Measurements from ENCODE around the gene ZYG11B. TPM values are rescaled to one million over a fixed set of nuclear protein-coding genes. Genes with fewer than 3 reads are reported as not detected.

The ZYG11B gene
- total and polyA plus RNA-seq, 2 donors (not counting 1 experiment from before 2014, with no cell fraction given): 3.6 to 22.3 TPM

DNA sequence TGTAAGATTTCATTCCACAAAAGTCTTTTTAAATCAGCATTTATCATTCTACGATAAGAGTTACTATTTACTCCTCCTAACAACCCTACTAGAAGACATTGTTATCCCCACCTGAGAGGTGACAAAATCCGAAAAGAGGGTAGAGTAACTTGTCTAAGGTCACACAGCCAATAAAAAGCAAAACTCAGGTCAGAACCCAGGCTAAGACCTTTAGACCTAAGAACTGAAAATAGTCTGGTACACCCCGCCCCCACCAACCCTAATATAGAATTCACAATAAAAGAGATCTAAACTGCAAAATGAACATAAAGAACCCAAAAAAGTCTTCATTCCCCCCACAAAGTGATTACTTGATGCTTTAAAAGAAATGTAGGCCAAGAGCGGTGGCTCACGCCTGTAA lies 46.8 kb upstream of the ZYG11B start:
- Histone ChIP-seq H3K4me3 (ENCODE audit: control extremely low read depth in 1 of 5, extremely low read depth in 1 of 5, insufficient read depth in 1 of 5, low read depth in 2 of 5, low read length in 4 of 5) (no peak overlapping the region), H3K9me3 (ENCODE audit: control extremely low read depth in 1 of 3, control insufficient read depth in 2 of 3, insufficient read depth in 1 of 3, low read length in 2 of 3) (peaks cover 0 to 3% (median 0%) of the 10 kb centered on the region in 3 donors), H3K4me2 (replicated peaks; ENCODE audit: low read depth, low read length, poor library complexity, severe bottlenecking) (no peak overlapping the region), H2AFZ (ENCODE audit: insufficient read depth, low read depth, low read length, poor library complexity, severe bottlenecking) (no peak overlapping the region), H3K4me1 (ENCODE audit: control insufficient read depth in 2 of 2, insufficient read depth in 2 of 2, low read length in 2 of 2) (no peaks in the 10 kb centered on the region), H3K9ac (ENCODE audit: low read length) (no peak overlapping the region), H3K36me3 (replicated peaks in 1 of 2; ENCODE audit: control extremely low read depth in 1 of 2, control insufficient read depth in 1 of 2, extremely low read depth in 1 of 2, insufficient read depth in 2 of 2, low read length in 1 of 2) (peaks cover 4 to 37% of the 10 kb centered on the region in 2 experiments), H4K20me1 (ENCODE audit: control insufficient read depth, insufficient read depth, low read length, poor library complexity, severe bottlenecking) (no peaks in the 10 kb centered on the region), H3K27me3 (replicated peaks in 1 of 4; ENCODE audit: control extremely low read depth in 1 of 4, control insufficient read depth in 3 of 4, insufficient read depth in 4 of 4, low read length in 3 of 4) (no peaks in the 10 kb centered on the region), H3K27ac (ENCODE audit: low read length in 2 of 2) (no peak overlapping the region), H3K79me2 (ENCODE audit: control insufficient read depth, insufficient read depth, low read length) (no peaks in the 10 kb centered on the region)
- Mint-ChIP-seq H3K4me3 (no peak overlapping the region), H3K4me1 (peaks cover 6% of the 10 kb centered on the region), H3K27me3 (no peaks in the 10 kb centered on the region), H3K27ac (peak overlapping the region; percentile 18), H3K9me3 (ENCODE audit: insufficient read depth) (no peaks in the 10 kb centered on the region)
- no peak for TF ChIP-seq EZH2 (IDR thresholded peaks at IDR 0.05; ENCODE audit: borderline replicate concordance, insufficient read depth, low read depth, low read length, poor library complexity, severe bottlenecking)
- TF ChIP-seq, protein P1, sequence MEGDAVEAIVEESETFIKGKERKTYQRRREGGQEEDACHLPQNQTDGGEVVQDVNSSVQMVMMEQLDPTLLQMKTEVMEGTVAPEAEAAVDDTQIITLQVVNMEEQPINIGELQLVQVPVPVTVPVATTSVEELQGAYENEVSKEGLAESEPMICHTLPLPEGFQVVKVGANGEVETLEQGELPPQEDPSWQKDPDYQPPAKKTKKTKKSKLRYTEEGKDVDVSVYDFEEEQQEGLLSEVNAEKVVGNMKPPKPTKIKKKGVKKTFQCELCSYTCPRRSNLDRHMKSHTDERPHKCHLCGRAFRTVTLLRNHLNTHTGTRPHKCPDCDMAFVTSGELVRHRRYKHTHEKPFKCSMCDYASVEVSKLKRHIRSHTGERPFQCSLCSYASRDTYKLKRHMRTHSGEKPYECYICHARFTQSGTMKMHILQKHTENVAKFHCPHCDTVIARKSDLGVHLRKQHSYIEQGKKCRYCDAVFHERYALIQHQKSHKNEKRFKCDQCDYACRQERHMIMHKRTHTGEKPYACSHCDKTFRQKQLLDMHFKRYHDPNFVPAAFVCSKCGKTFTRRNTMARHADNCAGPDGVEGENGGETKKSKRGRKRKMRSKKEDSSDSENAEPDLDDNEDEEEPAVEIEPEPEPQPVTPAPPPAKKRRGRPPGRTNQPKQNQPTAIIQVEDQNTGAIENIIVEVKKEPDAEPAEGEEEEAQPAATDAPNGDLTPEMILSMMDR (IDR thresholded peaks at IDR 0.05): no peak
- no peak for ATAC-seq (ENCODE audit: low read depth)
- intact Hi-C loops (cut with micrococcal nuclease): no loop called here
- WGBS (ENCODE audit: insufficient coverage): no CpG with 5 or more reads among the region's 5 CpGs
- ChIA-PET CTCF (no interaction called here), POLR2A (no interaction called here)
- DNase-seq: no peak

DNA sequence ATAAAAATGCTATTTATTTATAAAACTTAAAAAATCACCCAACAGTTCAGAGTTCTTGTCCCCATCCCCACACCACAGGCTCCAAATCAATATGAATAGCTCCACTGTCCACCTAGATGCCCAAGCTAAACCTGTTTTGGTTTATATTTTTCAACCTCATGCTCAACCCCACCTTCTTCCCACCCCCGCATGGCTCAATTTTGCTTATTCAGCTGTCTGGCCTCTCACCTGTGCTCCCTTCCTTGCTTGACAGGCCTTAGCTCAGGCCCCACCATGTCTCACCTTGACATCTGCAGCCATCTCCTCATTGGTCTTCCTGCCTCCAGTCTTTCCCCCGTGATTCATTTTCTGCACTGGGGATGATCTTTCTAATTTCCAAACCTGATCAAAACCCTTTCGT lies 45.9 kb upstream of the ZYG11B start:
- Histone ChIP-seq H4K20me1 (ENCODE audit: control insufficient read depth, insufficient read depth, low read length, poor library complexity, severe bottlenecking) (no peaks in the 10 kb centered on the region), H3K79me2 (ENCODE audit: control insufficient read depth, insufficient read depth, low read length) (no peaks in the 10 kb centered on the region), H3K9me3 (ENCODE audit: control extremely low read depth in 1 of 3, control insufficient read depth in 2 of 3, insufficient read depth in 1 of 3, low read length in 2 of 3) (peaks cover 0 to 3% (median 0%) of the 10 kb centered on the region in 3 donors), H2AFZ (ENCODE audit: insufficient read depth, low read depth, low read length, poor library complexity, severe bottlenecking) (no peak overlapping the region), H3K4me1 (ENCODE audit: control insufficient read depth in 2 of 2, insufficient read depth in 2 of 2, low read length in 2 of 2) (peaks cover 3 to 4% of the 10 kb centered on the region in 2 donors), H3K9ac (ENCODE audit: low read length) (no peak overlapping the region), H3K4me3 (ENCODE audit: control extremely low read depth in 1 of 5, extremely low read depth in 1 of 5, insufficient read depth in 1 of 5, low read depth in 2 of 5, low read length in 4 of 5) (no peak overlapping the region), H3K27ac (ENCODE audit: low read length in 2 of 2) (no peak overlapping the region), H3K36me3 (replicated peaks in 1 of 2; ENCODE audit: control extremely low read depth in 1 of 2, control insufficient read depth in 1 of 2, extremely low read depth in 1 of 2, insufficient read depth in 2 of 2, low read length in 1 of 2) (peaks cover 4 to 29% of the 10 kb centered on the region in 2 experiments), H3K4me2 (replicated peaks; ENCODE audit: low read depth, low read length, poor library complexity, severe bottlenecking) (no peak overlapping the region), H3K27me3 (replicated peaks in 1 of 4; ENCODE audit: control extremely low read depth in 1 of 4, control insufficient read depth in 3 of 4, insufficient read depth in 4 of 4, low read length in 3 of 4) (no peaks in the 10 kb centered on the region)
- H3K27me3 Mint-ChIP-seq: no peaks in the 10 kb centered on the region
- POLR2A ChIA-PET: no interaction called here
- H3K4me1 Mint-ChIP-seq: peaks cover 10% of the 10 kb centered on the region
- intact Hi-C loops (cut with micrococcal nuclease): no loop called here
- no peak overlapping the region for H3K4me3 Mint-ChIP-seq
- DNase-seq: no peak
- no peaks in the 10 kb centered on the region for H3K9me3 Mint-ChIP-seq (ENCODE audit: insufficient read depth)
- CTCF ChIA-PET: no interaction called here
- WGBS (ENCODE audit: insufficient coverage): 92% methylated on average over 3 of the region's 3 CpGs
- ATAC-seq (ENCODE audit: low read depth): no peak
- H3K27ac Mint-ChIP-seq: no peak overlapping the region
- TF ChIP-seq EZH2 (IDR thresholded peaks at IDR 0.05; ENCODE audit: borderline replicate concordance, insufficient read depth, low read depth, low read length, poor library complexity, severe bottlenecking): no peak
- TF ChIP-seq, protein P1 (IDR thresholded peaks at IDR 0.05): no peak
